T1000 (cell line): ENCODE data around the gene NDUFS3.
"Not testable (repeated sequence)": the region's sequence is repeated elsewhere in the genome, so short reads cannot be mapped to it uniquely, and the experiment has no call there.

ENCODE experiments used
- DNase-seq: peaks from one replicate; lab custom pipeline; 2025; ENCODE audit warnings: mixed read lengths; lab: John Stamatoyannopoulos, UW

The NDUFS3 gene

DNA sequence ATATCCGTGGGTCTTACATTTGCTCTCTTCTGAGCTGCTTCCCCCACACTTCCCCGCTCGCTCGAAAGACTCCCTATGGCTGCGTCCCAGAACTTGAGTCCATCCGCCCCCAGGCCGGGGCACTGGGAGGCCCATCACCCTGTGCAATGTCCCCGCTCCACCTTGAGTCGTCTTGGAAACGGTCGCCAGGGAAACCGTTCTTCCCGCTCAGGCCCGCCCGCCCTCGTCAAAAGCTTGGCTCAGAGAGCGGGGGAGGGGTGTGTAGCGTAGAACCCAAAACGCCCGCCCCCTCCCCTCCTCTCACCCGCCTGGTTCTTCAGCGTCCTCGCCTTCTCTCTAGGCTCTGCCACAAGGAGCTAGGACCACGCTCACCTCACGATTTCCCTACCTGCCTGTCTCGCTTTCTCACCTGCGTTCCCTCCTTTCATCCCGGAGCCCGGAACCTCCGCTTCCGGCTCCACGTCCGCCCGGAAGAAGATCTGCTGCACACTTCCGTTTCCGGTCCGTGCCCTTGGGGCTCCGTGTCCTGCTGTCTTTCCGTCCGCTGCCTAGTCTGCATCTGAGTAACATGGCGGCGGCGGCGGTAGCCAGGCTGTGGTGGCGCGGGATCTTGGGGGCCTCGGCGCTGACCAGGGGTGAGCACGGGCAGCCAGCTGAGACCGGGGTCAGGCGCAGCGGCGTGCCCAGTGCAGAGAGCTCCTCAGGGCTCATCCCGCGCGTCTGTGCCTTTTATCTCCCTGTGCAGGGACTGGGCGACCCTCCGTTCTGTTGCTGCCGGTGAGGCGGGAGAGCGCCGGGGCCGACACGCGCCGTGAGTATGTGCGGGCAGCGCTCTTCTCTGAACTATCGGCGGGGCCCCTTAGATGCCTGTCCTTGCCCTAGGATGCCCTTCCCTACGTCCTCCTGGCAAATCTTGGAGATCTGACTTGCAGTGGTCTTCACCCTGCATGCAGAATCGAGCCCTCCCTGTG is at the start of gene NDUFS3, which contains the start of gene KBTBD4:
NDUFS3 (plus strand) TSS at position 551 of the 971 bp plus-strand sequence; CDS start at position 569, 18 bp downstream.
KBTBD4 (minus strand) TSS at position 447 of the 971 bp plus-strand sequence; CDS start at position 428, 19 bp downstream.
- peak; percentile 75 for DNase-seq

DNA sequence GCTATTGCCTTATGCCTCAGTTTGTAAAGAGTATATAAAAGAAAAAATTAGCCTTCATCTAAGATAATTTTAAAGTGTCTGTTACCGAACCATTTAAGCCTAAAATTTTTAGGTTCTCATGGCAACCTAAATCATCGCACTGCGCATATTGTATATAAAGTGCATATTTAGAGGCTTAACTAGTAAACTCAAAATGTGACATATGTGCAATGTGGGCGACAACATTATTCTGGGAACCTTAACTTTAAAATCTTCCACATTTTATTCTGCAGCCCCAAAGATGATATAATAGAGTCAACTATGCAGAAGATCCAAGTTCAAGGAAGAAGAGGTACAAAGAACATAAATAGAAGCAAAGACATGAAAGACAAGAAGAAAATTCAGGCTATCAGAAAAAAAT is 48.9 kb upstream of the NDUFS3 start:
- DNase-seq: no peak

DNA sequence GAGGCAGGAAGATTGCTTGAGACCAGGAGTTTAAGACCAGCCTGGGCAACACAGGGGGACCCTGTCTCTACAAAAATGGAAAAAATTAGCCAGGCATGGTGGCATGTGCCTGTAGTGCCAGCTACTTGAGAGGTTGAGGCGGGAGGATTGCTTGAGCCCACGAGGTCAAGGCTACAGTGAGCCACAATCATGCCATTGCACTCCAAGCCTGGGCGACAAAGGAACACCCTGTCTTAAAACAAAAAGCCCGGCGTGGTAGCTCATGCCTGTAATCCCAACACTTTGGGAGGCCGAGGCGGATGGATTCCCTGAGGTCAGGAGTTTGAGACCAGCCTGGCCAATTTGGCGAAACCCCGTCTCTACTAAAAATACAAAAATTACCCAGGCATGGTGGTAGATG is 48.2 kb upstream of the NDUFS3 start:
- not testable (repeated sequence) for DNase-seq

DNA sequence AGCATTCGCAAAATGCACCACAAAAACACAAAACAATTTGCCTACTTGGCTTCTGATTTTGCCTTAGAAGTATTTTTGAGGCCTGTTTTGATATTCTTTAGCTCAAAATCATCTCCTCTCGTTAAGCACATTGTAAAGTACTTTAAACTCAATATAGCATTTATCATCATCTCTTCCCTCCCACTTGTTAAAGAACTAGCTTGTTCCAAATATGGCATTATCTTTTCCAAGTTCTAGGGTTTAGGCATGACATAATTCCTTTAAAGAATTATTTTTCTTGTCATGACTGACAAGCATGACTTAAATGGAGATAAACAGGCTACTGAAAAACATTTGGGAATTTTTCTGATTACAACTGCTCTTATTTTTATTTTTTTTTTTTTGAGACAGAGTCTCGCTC is 47.2 kb upstream of the NDUFS3 start:
- DNase-seq: no peak

DNA sequence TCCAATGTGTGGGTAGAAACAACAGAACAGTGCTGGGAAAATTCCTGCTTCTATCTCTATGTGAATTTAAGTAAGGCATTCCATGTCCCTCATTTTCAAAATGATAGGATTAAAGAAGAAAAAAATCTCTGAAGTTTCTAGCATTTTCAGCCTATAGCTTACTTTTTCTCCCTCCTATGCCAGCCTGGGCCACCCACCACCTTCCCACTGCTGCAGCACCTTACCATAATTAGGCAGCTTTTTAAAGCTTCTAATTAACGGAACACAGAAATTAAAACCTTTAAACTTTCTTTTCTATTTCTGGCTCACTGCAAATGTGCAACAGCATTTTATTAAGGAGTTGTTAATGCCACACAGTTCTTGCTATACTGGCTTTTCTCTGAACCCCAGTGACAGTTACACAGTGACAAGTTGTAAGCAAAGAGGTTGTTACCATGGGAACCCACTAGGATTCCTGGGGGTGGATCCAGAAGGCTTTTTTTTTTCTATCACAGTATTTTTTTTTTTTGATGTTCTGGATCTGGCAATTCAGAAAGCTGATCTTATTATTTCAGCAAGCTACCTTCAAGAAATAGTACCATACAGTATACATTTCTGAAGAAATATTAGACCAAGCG is 46.2 kb upstream of the NDUFS3 start:
- no peak for DNase-seq

DNA sequence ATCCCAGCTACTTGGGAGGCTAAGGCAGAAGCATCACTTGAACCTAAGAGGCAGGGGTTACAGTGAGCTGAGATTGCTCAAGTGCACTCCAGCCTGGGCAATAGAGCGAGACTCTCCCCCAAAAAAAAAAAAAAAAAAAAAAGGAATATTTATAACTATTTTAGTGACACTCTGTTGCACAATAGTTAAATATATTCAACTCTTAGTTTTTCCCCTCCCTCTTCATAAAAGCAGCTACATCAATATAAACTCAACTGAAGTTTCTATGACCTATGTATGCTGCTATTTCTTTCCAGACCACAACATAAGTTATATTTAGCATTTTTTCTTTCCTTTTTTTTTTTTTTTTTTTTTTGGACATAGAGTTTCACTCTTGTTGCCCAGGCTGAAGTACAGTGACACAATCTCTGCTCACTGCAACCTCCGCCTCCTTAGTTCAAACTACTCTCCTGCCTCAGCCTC is 45.2 kb upstream of the NDUFS3 start:
- DNase-seq: no peak

DNA sequence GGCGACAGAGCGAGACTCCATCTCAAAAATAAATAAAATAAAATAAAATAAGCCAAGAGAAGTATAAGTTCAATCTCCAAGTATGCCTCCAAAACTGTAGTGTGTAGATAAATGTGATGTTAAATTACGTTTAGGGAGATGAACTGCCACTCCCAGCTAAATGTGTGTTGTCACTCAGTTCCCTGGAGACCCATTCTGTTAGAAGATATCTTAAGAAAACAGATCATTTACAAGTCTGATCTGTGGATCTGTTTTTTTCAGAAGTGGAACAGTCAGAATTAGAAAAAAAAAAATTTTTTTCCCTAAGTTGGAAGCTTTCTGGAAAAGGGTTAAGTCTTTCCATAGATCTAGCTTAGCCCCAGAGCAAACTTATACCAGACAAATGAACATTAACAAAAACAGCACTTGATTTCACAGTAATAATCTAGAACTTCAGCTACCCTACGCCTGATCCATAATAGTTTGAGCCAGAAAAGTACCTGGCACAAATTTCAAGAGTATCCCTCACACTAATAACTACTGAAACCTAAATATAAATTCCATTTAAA is 44.1 kb upstream of the NDUFS3 start:
- DNase-seq: no peak

DNA sequence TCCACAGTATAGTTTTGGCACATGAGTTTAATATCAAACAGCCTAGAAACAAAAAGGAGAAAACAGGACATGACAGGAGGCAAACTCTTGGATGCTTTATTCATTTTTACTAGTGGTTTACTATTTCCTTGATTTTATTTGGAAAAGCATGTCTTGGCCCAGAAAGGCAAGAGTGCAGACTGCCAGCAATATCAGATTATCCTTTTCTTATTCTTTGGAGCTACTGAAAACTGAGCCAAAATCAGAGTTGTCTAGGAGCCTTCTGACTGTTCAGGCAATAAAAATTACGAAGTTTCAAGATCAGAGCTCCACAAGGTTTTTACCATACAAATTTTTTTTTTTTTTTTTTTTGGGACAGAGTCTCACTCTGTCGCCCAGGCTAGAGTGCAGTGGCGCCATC is 42.0 kb upstream of the NDUFS3 start:
- no peak for DNase-seq

DNA sequence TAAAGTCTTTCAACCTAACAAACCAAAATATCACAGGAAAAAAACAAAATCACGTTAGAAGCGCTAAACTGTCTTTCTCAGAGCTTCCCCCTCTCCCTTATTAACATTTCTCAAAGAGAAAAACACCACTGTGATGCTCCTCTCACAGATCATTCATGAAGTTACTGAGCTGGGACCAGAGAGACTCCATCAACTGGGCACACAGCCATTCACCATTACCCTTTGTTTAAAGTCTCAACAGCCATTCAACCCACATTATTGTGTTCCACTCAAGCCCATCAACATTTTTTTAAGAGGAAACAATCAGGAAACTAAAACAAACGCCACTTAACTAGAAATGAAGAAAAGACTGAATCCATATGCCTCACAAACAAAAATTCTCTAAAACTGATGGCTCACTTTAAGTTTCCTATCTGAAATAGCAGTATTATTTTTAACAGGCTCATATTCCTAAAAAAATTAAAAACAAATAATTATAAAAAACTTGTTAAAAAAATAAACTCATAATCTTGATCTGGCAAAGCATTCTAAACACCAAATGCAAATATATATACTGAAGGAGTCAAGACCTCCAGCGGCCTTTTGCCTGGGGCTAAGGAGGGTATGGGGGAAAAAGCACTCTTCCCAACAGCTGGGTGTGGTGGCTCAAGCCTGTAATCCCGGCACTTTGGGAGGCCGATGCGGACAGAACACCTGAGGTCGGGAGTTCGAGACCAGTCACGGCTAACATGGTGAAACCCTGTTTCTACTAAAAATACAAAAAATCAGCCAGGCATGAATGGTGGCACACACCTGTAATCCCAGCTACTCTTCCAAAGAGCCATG is 39.9 kb upstream of the NDUFS3 start:
- no peak for DNase-seq

DNA sequence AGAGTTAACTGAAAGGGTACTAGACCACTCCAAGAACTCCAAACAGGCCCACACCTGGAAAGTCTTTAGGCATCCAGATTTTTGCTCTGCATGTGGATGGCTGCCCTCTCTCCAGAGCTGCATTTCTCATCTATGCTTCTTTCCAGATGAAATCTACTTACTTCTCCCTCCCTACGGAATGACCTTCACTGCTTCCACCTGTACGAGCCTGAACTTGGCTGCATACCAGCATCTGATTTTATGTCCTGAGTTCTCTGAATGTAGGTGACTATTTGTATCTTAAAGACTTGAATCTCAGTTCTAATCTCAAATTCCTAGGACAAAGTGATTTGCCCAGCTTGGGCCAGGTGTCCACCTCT is 39.2 kb upstream of the NDUFS3 start:
- no peak for DNase-seq

DNA sequence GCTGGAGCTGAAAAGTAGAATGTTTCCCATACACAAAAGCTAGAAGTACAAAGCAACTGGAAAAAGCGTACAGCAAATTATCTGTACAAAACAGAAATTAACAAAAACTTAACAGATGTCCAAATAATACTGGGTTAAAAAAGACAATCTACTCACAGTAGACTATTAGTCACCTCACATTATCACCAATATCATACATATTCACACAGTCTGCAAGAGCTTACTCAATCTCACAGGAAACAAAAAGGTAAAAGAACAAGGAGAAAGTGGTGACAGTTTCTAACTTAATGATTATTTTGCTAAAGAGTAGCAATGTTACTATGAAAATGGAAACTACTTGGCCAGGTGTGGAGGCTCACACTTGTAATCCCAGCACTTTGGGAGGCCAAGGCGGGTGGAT is 37.8 kb upstream of the NDUFS3 start:
- no peak for DNase-seq

DNA sequence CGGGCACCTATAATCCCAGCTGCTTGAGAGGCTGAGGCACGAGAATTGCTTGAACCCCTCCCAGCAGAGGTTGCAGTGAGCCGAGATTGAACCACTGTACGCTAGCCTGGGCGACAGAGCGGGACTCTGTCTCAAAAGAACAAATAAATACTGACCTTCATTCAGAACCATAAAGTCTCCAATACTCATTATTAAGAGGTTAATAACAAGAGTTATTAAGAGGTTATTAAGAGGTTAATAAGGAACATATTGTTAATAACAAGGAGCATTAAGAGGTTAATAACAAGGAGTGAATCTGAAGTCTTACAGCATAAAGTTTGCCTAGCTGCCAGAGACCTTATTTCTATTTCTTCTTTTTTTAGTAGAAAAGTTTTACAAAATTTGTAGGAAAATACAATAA is 33.6 kb upstream of the NDUFS3 start:
- no peak for DNase-seq

DNA sequence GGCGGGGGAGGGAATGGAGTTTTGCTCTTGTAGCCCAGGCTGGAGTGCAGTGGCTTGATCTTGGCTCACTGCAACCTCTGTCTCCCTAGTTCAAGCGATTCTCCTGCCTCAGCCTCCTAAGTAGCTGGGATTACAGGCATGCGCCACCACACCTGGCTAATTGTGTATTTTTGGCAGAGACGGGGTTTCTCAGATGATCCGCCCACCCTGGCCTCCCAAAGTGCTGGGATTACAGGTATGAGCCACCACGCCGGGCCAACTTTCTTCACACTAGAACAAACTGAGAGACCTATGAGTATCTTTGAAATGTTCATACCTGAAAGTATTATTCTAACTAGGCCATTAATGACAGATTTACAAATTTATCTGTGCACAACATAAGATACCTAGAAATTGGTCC is 32.6 kb upstream of the NDUFS3 start:
- DNase-seq: not testable (repeated sequence)

DNA sequence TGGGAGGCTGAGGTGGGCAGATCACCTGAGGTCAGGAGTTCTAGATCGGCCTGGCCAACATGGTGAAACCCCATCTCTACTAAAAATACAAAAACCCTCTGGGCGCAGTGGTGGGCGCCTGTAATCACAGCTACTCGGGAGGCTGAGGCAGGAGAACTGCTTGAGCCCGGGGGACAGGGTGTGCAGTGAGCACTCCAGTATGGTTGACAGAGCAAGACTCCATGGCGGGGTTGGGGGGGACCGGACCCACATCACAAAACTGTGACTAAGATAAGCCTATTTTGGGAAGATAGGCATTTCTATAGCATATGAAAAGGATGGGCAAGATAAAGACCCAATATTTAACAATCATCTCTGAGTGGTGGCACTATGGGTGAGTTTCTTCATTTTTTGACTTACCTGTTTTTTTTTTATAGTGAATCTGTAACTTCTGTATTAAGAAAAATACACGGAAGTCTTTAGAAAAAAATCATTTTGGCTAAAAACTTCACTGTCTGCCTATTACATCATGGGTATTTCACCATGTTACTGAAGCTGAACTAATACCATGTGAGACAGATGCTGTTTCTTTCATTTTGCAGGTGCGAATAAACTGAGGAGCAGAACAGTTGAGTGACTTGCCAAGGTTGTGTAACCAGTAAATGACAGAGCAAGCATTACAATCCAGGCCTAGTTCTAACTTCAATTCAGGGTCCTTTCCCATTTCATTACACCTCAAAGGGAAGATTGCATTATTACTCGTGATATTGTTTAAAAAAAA is 28.4 kb upstream of the NDUFS3 start:
- DNase-seq: no peak

DNA sequence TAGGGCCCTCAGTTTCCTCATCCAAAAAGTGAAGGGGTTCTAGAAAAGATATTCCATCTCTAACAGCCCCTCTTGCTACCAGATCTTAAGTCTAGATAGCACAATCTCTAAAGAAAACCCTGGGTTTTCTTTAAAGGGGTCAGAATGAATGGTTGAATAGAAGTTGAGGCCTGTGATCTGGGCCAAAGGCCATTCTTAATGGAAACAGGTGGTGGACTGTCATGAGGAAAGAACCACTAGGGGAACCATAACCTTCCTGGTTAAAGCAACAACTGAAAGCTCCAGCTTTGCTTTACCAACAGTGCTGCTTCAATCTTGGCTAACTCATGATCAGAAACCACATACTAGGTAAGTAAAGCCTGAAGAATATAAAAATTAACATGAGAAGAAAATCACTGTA is 27.8 kb upstream of the NDUFS3 start:
- DNase-seq: no peak

DNA sequence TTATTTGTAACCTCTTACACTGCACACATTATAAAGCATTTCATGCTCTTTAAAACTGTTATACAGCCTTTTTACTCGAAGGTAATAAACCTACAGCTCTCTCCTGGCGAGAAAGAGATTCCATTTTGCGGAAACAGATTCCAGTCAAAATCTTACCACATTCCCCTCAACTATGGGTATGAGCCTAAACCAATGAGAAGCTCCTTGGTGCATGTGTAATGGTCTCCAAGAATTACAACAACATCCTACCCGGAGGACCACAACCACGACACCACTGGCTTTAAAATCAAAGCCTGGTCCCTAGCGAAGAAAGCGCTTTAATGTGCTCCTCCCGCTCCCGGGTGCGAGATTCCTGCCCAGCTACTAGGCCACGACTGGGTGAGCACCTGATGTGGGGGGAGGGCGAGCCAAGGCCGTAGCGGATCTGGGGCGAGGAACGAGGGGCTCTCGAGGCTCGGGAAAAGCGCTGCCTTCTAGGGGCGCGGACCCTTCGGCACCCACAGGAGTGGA is 26.8 kb upstream of the NDUFS3 start:
- DNase-seq: no peak

DNA sequence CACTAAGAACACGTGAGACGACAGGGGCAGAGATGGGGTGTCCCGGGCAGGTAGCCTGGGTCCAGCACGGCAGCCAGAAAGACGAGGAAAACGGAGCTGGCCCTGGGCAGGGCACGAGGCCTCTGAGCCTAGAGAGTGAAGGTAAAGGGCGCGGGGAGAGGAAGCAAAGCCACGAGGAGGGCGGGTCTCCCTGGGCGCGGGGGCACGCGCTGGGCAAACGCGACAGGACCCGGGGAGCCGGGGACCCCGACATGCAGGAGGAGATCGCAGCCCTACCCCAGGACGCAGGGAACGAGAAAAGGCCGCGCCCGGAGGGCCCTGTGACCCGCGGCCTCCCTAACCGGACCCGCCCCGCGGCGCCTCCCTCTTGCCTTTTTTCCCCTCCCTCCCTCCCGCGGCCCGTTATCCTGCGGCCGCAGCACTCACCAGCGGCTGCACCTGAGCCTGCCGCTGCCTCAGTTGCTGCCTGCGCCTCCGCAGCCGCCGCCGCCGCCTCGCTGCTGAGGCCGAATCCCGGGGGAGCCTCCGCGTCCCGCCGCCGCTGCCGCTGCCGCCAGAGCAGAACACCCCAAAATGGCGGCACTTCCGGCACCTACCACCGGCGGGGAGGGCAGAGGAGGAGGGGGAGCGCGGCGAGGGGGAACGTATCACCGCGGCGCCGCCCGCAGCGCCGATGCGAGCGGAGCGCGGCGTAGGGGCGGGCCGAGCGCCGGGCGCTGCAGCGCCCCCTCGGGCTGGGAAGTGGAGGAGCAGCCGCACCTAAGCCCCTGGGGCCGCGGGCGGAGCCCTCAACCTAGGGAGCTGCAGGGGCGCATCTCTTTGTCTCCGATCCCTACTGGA is 26.1 kb upstream of the NDUFS3 start, which contains the start of gene CELF1:
CELF1 (minus strand) TSS at position 567 of the 840 bp plus-strand sequence. CDS start 53,609 bp downstream, outside the sequence.
- DNase-seq: peak; percentile 72

DNA sequence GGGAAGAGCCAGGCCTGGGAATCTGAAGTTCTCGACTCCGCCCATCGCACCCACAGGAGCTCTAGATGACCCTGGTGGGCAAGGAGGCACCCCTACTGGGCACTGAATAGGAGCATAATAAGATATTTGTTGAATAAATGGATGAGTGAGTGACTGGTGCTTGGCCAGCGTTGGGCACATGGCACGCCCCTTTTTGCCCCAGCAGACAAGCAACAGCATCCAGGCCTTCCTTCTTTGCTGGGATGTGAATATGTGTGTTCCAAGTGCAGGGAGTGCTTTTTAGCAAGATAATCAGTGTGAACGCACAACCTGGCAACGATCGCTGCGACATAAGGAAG is 25.5 kb upstream of the NDUFS3 start:
- no peak for DNase-seq

DNA sequence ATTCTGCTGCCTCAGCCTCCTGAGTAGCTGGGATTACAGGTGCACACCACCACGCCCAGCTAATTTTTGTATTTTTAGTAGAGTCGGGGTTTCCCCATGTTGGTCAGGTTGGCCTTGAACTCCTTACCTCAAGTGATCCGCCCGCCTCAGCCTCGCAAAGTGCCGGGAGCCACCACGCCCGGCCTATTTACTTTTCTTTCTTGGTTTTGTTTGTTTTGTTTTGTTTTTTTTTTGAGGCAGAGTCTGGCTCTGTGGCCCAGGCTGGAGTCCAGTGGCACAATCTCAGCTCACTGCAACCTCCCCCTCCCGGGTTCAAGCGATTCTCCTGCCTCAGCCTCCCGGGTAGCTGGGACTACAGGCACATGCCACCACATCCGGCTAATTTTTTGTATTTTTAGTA is 21.9 kb upstream of the NDUFS3 start:
- DNase-seq: not testable (repeated sequence)

DNA sequence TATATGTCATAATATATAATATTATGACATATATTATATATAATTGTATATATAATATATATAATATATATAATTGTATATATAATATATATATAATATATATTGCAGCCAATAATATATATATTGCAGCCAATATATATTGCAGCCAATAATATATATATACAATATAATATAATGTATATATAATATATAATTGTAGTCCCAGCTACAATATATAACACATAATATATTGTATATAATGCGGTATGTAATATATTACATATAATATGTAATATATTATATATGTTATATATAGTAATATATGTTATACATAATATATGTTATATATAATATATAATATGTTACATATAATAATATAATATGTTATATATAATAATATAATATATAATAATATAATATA is 20.2 kb upstream of the NDUFS3 start:
- no peak for DNase-seq
